Measurements from ENCODE around the gene INSIG2. TPM values are rescaled to one million over a fixed set of nuclear protein-coding genes. Genes with fewer than 3 reads are reported as not detected.

The INSIG2 gene
- polyA plus RNA-seq, 1 of the 3 experiments (the other 2 are of a cell fraction) = 8.7 TPM

GRCh38 chr2:118148133-118148532 is 59.9 kb downstream of the INSIG2 start (continued):
- TF ChIP-seq EP300 (IDR thresholded peaks at IDR 0.05; ENCODE audit: borderline replicate concordance in 1 of 2, low read depth in 1 of 2, low read length in 1 of 2) = no peak
- no peak for TF ChIP-seq MEF2A (IDR thresholded peaks at IDR 0.05; ENCODE audit: borderline replicate concordance, low read depth)
- TF ChIP-seq GATA2 (CRISPR knock-in tag; IDR thresholded peaks at IDR 0.05) = no peak
- TF ChIP-seq FOSL2 (IDR thresholded peaks at IDR 0.05; ENCODE audit: borderline replicate concordance, low read depth) = no peak
- TF ChIP-seq ELF1 (IDR thresholded peaks at IDR 0.05) = no peak
- TF ChIP-seq SIN3A (IDR thresholded peaks at IDR 0.05; ENCODE audit: borderline replicate concordance, low read depth, low read length) = no peak
- TF ChIP-seq MAX (IDR thresholded peaks at IDR 0.05; ENCODE audit: low read depth) = no peak

GRCh38 chr2:118148809-118149208 is 60.5 kb downstream of the INSIG2 start:
- H3K4me2 ChIP-seq = no peak overlapping the region
- H3K4me1 ChIP-seq (ENCODE audit: control insufficient read depth in 1 of 2, insufficient read depth in 2 of 2, low read depth in 1 of 2, low read length in 1 of 2) = no peaks in the 10 kb centered on the region
- no peaks in the 10 kb centered on the region for H3K79me2 ChIP-seq (ENCODE audit: insufficient read depth)
- no peak overlapping the region for H3K9ac ChIP-seq
- 22% methylated on average over 3 of the region's 3 CpGs for WGBS (ENCODE audit: low lambda C conversion rate)
- no peaks in the 10 kb centered on the region for H3K27me3 ChIP-seq (ENCODE audit: insufficient read depth)
- no peak for TF ChIP-seq USF2 (IDR thresholded peaks at IDR 0.05; ENCODE audit: borderline replicate concordance, low read depth, low read length)
- no peak for TF ChIP-seq TEAD4 (IDR thresholded peaks at IDR 0.05; ENCODE audit: borderline replicate concordance, insufficient read depth)
- peak; percentile 17 for TF ChIP-seq CTCF (IDR thresholded peaks at IDR 0.05)
- no peak for DNase-seq
- H3K4me3 ChIP-seq (ENCODE audit: low read depth in 2 of 2, low read length in 1 of 2) = no peak overlapping the region
- no peaks in the 10 kb centered on the region for H3K9me2 ChIP-seq
- POLR2A ChIA-PET = no interaction called here
- H2AFZ ChIP-seq (ENCODE audit: low read depth) = no peak overlapping the region
- no peak overlapping the region for H3K27ac ChIP-seq (ENCODE audit: low read depth in 2 of 2, low read length in 1 of 2)
- no peaks in the 10 kb centered on the region for H3F3A ChIP-seq (replicated peaks; ENCODE audit: insufficient read depth)
- H4K20me1 ChIP-seq (ENCODE audit: insufficient read depth) = no peaks in the 10 kb centered on the region
- H3K9me3 ChIP-seq = no peaks in the 10 kb centered on the region
- CTCF ChIA-PET = no interaction called here
- H3K36me3 ChIP-seq (replicated peaks in 1 of 2; ENCODE audit: control insufficient read depth in 1 of 2, insufficient read depth in 2 of 2, low read length in 1 of 2) = no peaks in the 10 kb centered on the region

GRCh38 chr2:118150294-118150693 is 62.0 kb downstream of the INSIG2 start:
- no peak overlapping the region for H3K9ac ChIP-seq
- H3K36me3 ChIP-seq (replicated peaks in 1 of 2; ENCODE audit: control insufficient read depth in 1 of 2, insufficient read depth in 2 of 2, low read length in 1 of 2) = no peaks in the 10 kb centered on the region
- H3K9me2 ChIP-seq = no peaks in the 10 kb centered on the region
- H3F3A ChIP-seq (replicated peaks; ENCODE audit: insufficient read depth) = no peaks in the 10 kb centered on the region
- H3K4me2 ChIP-seq = no peak overlapping the region
- H3K4me1 ChIP-seq (ENCODE audit: control insufficient read depth in 1 of 2, insufficient read depth in 2 of 2, low read depth in 1 of 2, low read length in 1 of 2) = no peaks in the 10 kb centered on the region
- no peak for DNase-seq
- H3K4me3 ChIP-seq (ENCODE audit: low read depth in 2 of 2, low read length in 1 of 2) = no peak overlapping the region
- ChIA-PET CTCF (interaction anchor here (0.8 to 1.3 kb wide), 2 partner anchors 41 to 118 kb away, joined by 3 to 4 read pairs; no protein-coding TSS in a partner anchor), POLR2A (no interaction called here)
- no peaks in the 10 kb centered on the region for H3K9me3 ChIP-seq
- TF ChIP-seq SIN3A (IDR thresholded peaks at IDR 0.05; ENCODE audit: borderline replicate concordance, low read depth, low read length) (no peak), GATA2 (CRISPR knock-in tag; IDR thresholded peaks at IDR 0.05) (no peak), USF1 (IDR thresholded peaks at IDR 0.05; ENCODE audit: borderline replicate concordance, low read depth) (no peak), GABPA (IDR thresholded peaks at IDR 0.05; ENCODE audit: low read depth) (no peak), NRF1 (IDR thresholded peaks at IDR 0.05; ENCODE audit: low read depth, low read length) (no peak), MAX (IDR thresholded peaks at IDR 0.05; ENCODE audit: low read depth) (no peak), FOXJ3 (CRISPR knock-in tag; IDR thresholded peaks at IDR 0.05) (no peak), SMC3 (IDR thresholded peaks at IDR 0.05; ENCODE audit: low read depth, low read length) (no peak), PBX3 (IDR thresholded peaks at IDR 0.05) (no peak), TAF1 (IDR thresholded peaks at IDR 0.05; ENCODE audit: borderline replicate concordance, low read depth, low read length) (no peak), USF2 (IDR thresholded peaks at IDR 0.05; ENCODE audit: borderline replicate concordance, low read depth, low read length) (no peak), RAD21 (IDR thresholded peaks at IDR 0.05; ENCODE audit: low read length) (no peak), MEF2A (IDR thresholded peaks at IDR 0.05; ENCODE audit: borderline replicate concordance, low read depth) (no peak), RFX5 (IDR thresholded peaks at IDR 0.05; ENCODE audit: low read length) (no peak), MXI1 (IDR thresholded peaks at IDR 0.05; ENCODE audit: low read depth, low read length) (no peak), ELF1 (IDR thresholded peaks at IDR 0.05) (no peak)
- no peak overlapping the region for H3K27ac ChIP-seq (ENCODE audit: low read depth in 2 of 2, low read length in 1 of 2)
- H3K27me3 ChIP-seq (ENCODE audit: insufficient read depth) = no peaks in the 10 kb centered on the region
- no peaks in the 10 kb centered on the region for H4K20me1 ChIP-seq (ENCODE audit: insufficient read depth)
- no peak overlapping the region for H2AFZ ChIP-seq (ENCODE audit: low read depth)
- H3K79me2 ChIP-seq (ENCODE audit: insufficient read depth) = no peaks in the 10 kb centered on the region
